Fibroblast of villous mesenchyme (primary cell): ENCODE measurements around the gene MYL4. TPM values are rescaled to one million over a fixed set of nuclear protein-coding genes. Genes with fewer than 3 reads are reported as not detected.
"Not testable (repeated sequence)": the region's sequence is repeated elsewhere in the genome, so short reads cannot be mapped to it uniquely, and the experiment has no call there.

ENCODE experiments used
- DNase-seq: peaks from one replicate; pipeline ENCODE4 v3.0.0-alpha.2; 2010; ENCODE audit warnings: low read depth
- H3K4me3 ChIP-seq: 2 replicates; pipeline ENCODE4 v1.5.1; 2011; ENCODE audit warnings: low read depth, mild to moderate bottlenecking, low read length
- total RNA-seq: library from RNA; depleted of rRNA; stranded (reverse); fragments of >200 nt; gene quantifications from 2 replicates; pipeline ENCODE4 v1.2.3, GENCODE V29; 2012
- TF ChIP-seq, protein P1 (sequence below): IDR thresholded peaks from 2 replicates; pipeline ENCODE4 v1.5.1; 2012; ENCODE audit warnings: low read depth, mild to moderate bottlenecking, low read length; ENCODE audit not compliant: insufficient read depth

The MYL4 gene
- total RNA-seq, 1 donor = not detected

DNA sequence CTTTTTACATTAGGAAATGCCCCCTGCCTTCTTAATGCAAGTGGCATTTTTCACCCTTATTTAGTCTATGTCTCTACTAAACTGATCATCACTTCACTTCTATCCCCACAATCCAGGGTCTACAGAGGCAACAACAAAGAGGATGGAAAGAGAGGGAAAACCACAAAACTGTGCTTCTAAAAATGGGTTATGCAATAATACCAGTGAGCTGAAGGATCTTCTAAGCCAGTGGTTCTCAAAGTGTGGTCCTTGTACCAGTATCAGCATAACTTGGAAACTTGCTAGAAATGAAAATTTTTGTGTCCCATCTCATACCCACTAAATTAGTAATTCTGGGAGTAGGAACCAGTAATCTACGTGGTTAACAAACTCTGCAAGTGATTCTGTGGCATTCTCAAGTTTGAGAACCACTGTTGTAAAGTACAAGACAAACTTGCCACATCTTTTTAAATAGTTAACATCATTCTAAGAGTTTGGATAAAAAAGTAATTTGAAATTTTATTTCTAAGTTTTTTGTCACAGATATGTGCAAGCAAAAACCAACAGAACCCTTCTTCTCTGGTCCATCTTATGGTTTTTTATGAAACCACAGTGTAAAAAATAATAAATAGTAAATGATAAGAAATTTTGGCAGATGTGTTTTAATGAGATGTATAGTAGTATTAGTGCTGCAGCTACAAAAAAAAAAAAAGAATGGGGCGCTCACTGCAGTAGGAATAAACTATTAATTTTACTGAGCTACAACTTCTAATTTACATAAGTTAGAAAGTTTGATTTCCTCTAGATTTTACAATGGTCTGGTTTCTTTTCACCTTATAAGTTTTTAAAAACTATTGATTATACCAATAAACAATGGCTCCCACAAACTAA lies 36.2 kb upstream of the MYL4 start:
- no peak overlapping the region for H3K4me3 ChIP-seq
- TF ChIP-seq, protein P1, sequence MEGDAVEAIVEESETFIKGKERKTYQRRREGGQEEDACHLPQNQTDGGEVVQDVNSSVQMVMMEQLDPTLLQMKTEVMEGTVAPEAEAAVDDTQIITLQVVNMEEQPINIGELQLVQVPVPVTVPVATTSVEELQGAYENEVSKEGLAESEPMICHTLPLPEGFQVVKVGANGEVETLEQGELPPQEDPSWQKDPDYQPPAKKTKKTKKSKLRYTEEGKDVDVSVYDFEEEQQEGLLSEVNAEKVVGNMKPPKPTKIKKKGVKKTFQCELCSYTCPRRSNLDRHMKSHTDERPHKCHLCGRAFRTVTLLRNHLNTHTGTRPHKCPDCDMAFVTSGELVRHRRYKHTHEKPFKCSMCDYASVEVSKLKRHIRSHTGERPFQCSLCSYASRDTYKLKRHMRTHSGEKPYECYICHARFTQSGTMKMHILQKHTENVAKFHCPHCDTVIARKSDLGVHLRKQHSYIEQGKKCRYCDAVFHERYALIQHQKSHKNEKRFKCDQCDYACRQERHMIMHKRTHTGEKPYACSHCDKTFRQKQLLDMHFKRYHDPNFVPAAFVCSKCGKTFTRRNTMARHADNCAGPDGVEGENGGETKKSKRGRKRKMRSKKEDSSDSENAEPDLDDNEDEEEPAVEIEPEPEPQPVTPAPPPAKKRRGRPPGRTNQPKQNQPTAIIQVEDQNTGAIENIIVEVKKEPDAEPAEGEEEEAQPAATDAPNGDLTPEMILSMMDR = no peak
- DNase-seq = no peak

DNA sequence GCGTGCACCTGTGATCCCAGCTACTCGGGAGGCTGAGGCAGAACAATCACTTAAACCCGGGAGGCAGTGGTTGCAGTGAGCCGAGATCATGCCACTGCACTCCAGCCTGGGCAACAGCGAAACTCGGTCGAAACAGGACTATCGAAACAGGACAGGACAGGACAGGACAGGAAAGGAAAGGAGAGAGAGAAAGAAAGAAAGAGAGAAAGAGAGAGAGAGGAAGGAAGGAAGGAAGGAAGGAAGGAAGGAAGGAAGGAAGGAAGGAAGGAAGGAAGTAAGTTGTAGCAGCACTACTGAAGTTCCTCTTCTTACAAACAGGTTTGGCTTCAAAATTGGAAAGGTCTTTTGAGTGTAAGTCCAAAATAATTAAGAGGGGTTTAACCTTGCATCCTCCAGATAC lies 34.3 kb upstream of the MYL4 start:
- not testable (repeated sequence) for H3K4me3 ChIP-seq, DNase-seq

DNA sequence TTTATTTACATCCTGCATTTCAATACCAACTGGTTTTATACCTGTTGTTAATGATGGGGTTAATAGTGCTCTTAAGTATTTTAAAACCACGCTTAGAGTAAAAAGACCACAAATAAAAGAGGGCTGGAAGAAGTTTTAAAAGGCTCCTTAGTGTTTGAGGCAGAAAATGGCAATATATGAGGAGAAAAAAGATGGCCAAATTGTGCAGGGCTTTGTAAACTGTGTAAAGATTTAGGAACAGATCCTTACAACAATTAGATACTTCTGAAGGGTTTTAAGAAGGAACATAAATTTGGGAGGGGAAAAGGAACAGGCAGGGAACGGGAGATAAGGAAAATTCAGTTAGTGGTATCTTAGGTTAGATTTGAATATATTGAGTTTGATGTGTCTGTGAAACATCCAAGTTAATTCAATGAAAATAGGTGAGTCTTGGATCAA lies 32.7 kb upstream of the MYL4 start:
- no peak overlapping the region for H3K4me3 ChIP-seq
- DNase-seq = no peak
- TF ChIP-seq, protein P1 = no peak

DNA sequence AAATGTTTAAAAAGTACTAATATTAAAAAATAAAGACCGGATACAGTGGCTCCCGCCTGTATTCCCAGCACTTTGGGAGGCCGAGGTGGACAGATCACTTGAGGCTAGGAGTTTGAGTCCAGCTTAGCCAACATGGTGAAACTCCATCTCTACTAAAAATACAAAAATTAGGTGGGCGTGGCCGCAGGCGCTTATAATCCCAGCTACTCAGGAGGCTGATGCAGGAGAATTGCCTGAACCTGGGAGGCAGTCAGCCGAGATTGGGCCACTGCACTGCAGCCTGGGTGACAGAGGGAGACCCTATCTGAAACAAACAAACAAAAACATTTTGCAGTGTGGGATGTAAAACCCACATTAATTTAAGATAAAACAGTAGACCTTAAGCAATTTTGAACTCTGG lies 31.9 kb upstream of the MYL4 start:
- no peak overlapping the region for H3K4me3 ChIP-seq
- TF ChIP-seq, protein P1 = no peak

DNA sequence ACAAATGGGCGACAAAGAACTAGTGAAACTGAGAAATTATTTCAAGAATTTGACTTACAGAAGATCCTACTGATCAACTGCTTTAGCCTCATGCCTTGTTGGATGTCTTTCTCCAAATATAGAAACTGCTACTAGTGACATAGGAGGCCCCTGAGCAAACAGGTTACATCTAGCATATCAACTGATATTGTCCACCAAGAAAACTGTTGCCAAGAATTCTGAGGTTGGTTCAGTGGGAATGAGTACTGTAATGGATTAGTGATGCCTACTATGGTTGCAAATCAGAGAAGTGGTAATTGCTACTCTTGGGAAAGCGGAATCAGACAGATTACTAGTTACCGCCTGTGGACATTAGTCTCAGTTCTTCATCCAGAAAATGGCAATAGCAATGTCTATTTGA lies 30.0 kb upstream of the MYL4 start:
- H3K4me3 ChIP-seq = no peak overlapping the region
- TF ChIP-seq, protein P1 = no peak
- no peak for DNase-seq

More for the DNA sequence above, 31.9 kb upstream of the MYL4 start:
- no peak for DNase-seq

DNA sequence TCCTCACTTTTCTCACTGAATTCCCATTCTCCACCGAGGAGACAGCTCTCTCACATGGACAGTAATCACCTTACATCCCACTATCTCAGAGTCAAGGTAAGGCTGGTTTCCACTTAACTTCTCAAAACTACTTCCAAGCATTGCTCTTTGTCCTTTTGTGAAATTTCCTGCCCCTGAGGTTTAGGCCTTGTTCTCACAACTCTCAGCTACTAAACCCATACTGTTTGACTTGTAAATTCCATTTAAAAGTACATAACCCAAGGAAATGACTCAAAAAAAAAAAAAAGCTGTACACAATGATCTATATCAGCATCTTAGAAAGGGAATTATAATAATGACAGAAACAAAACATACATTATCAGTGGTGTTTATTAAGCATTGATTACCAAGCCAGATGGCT lies 28.8 kb upstream of the MYL4 start:
- TF ChIP-seq, protein P1 = no peak
- no peak for DNase-seq
- H3K4me3 ChIP-seq = no peak overlapping the region

DNA sequence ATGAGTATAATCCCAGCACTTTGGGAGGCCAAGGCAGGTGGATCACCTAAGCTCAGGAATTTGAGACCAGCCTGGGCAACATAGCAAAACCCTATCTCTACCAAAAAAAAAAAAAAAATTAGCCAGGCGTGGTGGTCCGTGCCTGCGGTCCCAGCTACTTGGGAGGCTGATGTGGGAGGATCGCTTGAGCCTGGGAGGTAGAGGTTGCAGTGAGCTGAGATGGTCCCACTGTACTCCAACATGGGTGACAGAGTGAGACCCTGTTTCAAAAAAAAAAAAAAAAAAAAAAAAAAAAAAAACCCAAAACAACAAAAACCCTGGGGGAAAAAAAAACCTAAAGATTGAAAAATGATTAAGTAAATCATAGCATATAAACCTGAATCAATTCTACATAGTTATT lies 28.2 kb upstream of the MYL4 start:
- H3K4me3 ChIP-seq, DNase-seq: not testable (repeated sequence)

DNA sequence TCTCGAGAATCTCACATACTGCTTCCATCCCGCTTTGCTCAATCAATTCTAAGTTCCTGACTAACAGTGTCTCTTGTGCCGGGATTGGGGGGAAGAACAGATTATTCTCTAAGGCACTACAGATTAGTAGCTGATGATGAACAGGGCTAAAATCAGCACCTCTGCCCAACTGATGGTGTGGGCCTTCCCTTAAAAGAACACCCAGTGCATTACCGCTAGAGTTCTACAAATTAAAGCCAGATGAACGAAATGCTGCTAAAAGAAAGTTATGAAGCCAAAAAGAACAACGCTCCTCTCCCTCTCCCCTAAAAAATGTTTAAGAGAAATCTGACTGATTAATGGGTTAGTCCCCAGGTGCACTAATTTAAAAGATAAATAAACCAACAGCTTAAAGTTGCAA lies 24.5 kb upstream of the MYL4 start:
- peak; percentile 27 for DNase-seq
- TF ChIP-seq, protein P1 = no peak
- H3K4me3 ChIP-seq = peak overlapping the region; percentile 34
